Inferior parietal cortex (tissue), 1 donor: ENCODE results near the gene SLC34A1.
"Not testable (repeated sequence)": the region's sequence is repeated elsewhere in the genome, so short reads cannot be mapped to it uniquely, and the experiment has no call there.

Experiments used
- DNase-seq: peaks from one replicate; pipeline ENCODE4 v3.0.0-alpha.2; 2016; ENCODE audit errors: extremely low spot score

SLC34A1 gene

GRCh38 chr5:177355162-177355867 is 28.9 kb upstream of the SLC34A1 start:
- DNase-seq = no peak

DNA sequence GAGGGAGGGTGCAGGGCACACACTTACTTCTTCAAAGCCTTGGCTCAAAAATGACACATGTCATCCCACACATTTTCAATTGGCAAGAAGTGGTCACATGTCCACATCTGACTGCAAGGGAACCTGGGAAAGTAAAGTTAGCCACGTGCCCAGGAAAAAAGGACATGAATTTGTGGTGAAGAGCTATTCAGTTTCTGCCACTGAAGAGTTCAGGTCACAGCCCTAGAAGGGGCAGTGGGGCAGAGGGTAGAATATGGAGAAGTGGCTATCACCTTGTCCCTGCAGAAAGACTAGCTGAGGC is 28.4 kb upstream of the SLC34A1 start:
- DNase-seq = no peak

DNA sequence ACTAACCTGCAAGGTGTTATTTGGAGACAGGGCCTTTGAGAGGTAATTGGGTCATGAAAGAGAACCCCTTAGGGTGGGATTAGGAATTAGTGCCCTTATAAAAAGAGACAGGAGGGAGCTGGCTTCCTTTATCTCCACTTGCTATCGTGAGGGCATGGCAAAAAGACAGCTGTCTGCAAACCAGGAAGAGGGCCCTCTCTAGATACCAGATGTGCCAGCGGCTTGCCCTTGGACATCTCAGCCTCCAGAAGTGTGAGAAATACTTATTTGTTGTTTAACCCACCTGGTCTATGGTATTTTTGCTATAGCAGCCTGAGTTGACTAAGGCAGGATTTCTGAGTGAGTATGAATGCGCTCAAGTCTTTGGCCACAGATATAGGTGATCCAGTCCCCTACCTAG is 27.5 kb upstream of the SLC34A1 start:
- DNase-seq = no peak

- DNase-seq = no peak
Measured at GRCh38 chr5:177357146-177357458, 27.1 kb upstream of the SLC34A1 start.

DNA sequence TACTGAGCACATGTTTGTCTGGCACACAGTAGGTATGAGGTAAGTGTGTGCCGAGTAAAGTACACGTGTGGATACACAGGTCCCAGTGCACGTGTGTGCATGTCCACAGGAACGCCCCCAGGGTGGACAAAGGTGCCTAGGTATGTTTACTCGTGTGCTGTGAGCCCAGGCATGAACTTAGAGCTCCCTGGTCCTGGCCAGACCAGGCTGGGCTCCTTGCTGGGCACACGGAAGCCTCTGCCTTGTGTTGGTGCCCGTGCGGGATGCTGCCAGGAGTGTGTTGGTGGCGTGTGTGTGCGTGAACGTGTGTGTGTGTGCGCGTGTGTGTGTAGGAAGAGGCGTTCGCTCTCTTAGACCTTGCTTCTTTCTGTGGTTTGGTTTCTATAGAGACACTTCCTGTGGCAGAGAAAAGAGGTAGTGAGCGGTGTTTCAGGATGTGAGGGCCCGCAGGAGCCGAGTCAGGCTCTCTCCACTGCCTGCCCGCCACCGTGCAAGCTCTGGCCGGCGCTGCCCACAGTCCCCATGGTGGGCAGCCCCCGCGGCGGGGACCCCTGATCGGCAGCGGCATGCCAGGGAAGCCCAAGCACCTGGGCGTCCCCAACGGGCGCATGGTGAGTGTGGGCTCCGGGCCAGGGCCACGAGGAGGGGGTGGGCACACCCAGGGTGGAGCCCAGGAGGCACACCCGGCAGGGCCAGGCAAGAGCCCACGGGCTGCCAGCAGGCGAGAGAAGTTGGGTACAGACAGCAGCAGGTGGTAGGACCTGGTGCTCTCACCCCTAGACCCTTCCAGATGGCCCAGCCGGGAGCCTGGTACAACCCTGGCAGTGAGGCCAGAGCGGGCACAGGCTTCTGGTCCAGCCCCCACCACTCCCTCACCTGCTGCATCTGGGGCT is 26.5 kb upstream of the SLC34A1 start, which contains the start of gene RGS14:
Gene RGS14 (plus strand): TSS at position 466 of the 893 bp plus-strand sequence. CDS start 101 bp downstream, at position 567.
- DNase-seq = no peak

GRCh38 chr5:177358370-177358819 is 25.8 kb upstream of the SLC34A1 start:
- DNase-seq = no peak

DNA sequence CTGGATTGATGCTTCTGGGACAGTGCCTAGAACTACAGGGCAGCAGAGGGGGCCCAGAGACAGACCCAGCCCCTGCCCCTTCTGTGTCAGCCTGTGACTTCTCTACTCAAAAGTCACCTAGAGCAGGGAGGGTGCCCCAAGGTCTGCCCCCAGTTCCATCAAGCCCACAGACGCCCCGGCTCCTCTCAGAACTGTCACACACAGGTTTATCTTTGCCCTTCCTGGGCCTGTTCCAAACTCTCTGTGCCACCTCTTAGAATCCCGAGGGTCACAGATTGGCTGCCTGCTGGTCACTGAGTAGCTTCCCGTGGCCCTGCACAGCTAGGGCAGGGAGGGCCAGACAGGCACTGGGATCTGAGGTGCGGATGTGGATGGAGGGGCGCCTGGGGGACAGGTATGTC is 24.8 kb upstream of the SLC34A1 start:
- DNase-seq = no peak

- DNase-seq = no peak
Measured at GRCh38 chr5:177359860-177360259, 24.4 kb upstream of the SLC34A1 start.

DNA sequence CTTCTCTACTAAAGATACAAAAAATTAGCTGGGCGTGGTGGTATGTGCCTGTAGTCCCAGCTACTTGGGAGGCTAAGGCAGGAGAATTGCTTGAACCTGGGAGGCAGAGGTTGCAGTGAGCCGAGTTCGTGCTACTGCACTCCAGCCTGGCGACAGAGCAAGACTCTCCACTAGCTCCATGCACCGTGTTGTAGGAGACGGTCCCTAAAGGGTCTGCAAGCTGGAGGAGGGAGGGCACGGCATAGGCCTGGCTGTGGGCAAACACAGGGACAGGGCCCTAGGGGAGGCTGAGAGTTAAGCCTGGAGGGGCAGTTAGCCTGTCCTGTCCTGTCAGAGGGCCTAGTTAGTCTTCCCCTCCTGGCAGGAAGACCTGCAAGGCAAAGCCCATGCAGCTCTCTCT is 23.5 kb upstream of the SLC34A1 start:
- DNase-seq = not testable (repeated sequence)

- no peak for DNase-seq
Measured at GRCh38 chr5:177361418-177362291, 22.6 kb upstream of the SLC34A1 start.

DNA sequence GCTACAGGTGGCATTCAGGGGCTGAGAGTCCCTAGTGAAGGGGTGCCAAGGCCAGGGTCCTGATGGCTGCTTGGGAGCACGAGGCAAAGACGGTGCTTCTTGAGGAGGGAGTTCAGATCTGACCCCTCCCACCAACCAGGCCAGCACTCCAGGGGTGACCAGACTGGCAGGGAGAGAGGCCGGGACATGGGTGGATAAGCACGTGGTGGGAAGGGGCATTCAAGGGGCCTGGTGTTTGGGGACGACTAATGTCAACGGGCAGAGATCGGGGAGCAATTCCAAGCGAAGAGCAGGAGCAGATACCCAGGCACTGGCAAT is 22.0 kb upstream of the SLC34A1 start:
- DNase-seq = no peak

DNA sequence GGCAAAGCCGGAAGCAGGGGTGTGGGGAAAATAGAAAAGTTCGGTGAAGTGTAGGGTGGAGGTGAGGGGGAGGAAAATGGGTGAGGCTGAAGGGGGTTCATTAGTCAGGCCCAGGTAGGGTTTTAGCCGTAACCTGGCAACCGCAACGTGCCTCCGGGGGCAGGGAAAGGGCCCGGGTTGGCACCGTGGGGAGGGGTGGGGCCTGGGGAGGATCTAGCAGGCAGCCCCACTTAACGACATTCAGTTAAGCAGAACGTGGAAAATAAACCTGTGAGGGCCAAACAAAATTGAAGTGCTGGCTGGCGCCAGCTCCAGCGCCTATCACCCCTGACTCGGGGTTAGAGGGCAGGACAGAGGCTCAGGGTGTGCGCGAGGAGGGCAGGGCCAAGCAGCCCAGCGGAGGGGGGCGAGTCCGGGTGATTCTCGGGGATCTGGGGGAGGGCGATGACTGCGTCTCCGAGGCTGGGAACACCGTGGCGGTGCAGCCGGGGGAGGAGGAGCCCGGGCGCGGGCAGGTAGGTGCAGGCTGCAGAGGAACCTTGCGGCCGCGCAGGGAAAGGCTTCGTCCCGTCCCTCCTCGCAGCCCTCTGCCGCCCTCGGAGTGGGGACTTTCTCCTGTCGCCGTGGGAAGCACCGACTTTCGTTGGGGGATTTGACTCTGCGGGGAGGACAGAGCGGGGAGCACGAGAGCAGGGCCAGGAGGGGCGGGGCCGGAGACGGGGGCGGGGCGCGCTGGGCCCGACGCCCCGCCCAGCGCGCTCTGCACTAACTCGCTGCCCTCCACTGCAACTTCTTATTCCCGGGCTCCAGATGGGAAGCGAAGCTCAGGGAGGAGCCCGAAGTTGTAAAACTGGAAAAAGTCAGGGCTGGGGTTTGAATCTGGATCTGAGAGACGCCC is 21.4 kb upstream of the SLC34A1 start:
- no peak for DNase-seq

- no peak for DNase-seq
Measured at GRCh38 chr5:177363565-177363964, 20.7 kb upstream of the SLC34A1 start.

- DNase-seq = no peak
Measured at GRCh38 chr5:177364159-177364962, 19.9 kb upstream of the SLC34A1 start.

DNA sequence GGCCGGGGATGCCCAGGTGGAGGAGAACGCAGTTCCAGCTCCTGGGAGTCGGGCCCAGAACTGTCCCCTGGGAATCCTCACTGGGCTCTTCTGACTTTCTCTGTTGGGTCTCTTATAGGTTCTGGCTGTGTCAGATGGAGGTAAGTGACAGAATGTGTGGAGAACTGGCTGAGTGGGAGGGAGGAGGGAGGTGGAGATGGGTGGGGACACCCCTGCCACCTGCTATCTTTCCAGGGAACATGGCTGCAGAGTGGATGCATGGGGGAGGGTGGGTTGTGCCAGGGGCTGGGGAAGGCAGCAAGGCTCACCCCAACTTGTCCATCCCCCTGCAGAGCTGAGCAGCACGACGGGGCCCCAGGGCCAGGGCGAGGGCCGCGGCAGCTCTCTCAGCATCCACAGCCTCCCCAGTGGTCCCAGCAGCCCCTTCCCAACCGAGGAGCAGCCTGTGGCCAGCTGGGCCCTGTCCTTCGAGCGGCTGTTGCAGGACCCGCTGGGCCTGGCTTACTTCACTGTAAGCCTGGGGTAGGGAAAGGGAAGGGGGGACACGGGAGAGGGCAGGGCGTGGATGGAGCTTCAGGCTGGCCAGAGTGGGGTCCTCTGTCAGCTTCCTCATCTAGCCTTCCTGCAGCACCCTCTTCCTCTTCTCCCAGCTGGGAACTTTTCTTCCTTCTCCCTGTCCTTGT is 18.2 kb upstream of the SLC34A1 start:
- no peak for DNase-seq

DNA sequence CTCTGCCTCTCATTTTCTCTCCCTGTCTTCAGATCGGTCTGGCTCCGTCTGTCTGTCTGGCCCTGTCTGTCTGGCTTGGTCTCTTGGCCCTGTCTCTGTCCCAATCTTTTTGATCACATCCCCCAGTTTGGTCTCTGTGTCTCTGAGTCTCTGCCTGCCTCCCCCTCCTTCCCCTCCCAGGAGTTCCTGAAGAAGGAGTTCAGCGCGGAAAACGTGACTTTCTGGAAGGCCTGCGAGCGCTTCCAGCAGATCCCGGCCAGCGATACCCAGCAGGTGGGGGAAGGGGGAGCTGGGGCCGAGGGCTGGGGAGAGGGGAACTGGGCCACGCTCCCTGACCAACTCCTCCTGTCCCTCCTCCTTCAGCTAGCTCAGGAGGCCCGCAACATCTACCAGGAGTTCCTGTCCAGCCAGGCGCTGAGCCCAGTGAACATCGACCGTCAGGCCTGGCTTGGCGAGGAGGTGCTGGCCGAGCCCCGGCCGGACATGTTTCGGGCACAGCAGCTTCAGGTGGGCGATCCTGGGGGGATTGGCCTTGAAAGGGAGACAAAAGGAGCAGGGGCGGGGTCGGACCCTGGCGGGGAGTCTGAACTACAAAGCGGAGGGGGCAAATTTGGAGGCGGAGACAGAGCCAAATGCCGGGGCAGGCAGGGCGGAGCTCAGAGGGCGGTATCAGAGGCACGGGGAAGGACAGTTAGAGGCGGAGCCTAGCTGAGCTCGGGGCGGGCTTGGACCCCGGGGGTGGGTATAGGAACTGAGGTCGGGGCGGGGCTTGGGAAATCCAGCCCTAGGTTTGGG is 17.5 kb upstream of the SLC34A1 start:
- DNase-seq = no peak

DNA sequence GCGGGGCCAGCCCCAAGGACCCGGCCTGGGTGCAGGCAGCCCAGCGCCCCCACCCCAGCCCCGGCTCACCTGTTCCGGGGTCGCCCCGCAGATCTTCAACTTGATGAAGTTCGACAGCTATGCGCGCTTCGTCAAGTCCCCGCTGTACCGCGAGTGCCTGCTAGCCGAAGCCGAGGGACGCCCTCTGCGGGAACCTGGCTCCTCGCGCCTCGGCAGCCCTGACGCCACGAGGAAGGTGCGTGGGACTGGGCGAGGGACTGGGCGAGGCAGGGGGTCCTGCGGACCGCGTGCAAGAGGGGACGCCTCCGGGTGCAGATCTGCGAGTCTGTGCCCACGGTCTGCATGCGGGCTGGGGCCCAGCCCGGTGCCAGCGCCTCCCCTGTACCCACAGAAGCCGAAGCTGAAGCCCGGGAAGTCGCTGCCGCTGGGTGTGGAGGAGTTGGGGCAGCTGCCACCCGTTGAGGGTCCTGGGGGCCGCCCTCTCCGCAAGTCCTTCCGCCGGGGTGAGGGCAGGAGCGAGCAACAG is 16.8 kb upstream of the SLC34A1 start:
- no peak for DNase-seq

GRCh38 chr5:177367981-177368868 is 16.0 kb upstream of the SLC34A1 start:
- DNase-seq = no peak
